Liver (tissue), 9 donors: ENCODE results near the gene ALKBH1. TPM values are rescaled to one million over a fixed set of nuclear protein-coding genes. Genes with fewer than 3 reads are reported as not detected.

Experiments used
- DNase-seq: peaks from one replicate; pipeline ENCODE4 v3.0.0-alpha.2; 2017; ENCODE audit warnings: low spot score
- H3K27ac ChIP-seq, 2 donors: one replicate each; pipeline ENCODE4 v1.7.0; 2013; ENCODE audit warnings: inconsistent platforms in 2 of 2, low read length in 2 of 2, control low read depth in 1 of 2, low read depth in 1 of 2, mild to moderate bottlenecking in 1 of 2
- H3K27me3 ChIP-seq, 4 donors: one replicate each; pipeline versions ENCODE4 v1.6.1 to v1.7.0; 2013; ENCODE audit warnings: low read length in 3 of 4, inconsistent platforms in 1 of 4, mild to moderate bottlenecking in 1 of 4, moderate library complexity in 1 of 4; ENCODE audit not compliant: control insufficient read depth in 4 of 4, insufficient read depth in 4 of 4
- H3K36me3 ChIP-seq, 4 donors: one replicate each; pipeline versions ENCODE4 v1.6.1 to v1.7.0; 2013; ENCODE audit warnings: low read length in 3 of 4, mild to moderate bottlenecking in 3 of 4, low read depth in 1 of 4, moderate library complexity in 1 of 4; ENCODE audit not compliant: control insufficient read depth in 4 of 4, insufficient read depth in 3 of 4
- H3K4me1 ChIP-seq, 4 donors: one replicate each; pipeline versions ENCODE4 v1.6.1 to v1.7.0; 2013; ENCODE audit warnings: low read length in 3 of 4, mild to moderate bottlenecking in 3 of 4, moderate library complexity in 1 of 4; ENCODE audit not compliant: control insufficient read depth in 4 of 4, insufficient read depth in 4 of 4
- H3K4me3 ChIP-seq, 3 donors: one replicate each; pipeline versions ENCODE4 v1.6.1 to v1.7.0; 2013; ENCODE audit warnings: low read length in 3 of 3, control low read depth in 1 of 3, low read depth in 1 of 3, mild to moderate bottlenecking in 1 of 3
- H3K9ac ChIP-seq, 2 donors: one replicate each; pipeline ENCODE4 v1.7.0; 2013; ENCODE audit warnings: low read length in 2 of 2, mild to moderate bottlenecking in 2 of 2, moderate library complexity in 2 of 2, control low read depth in 1 of 2, low read depth in 1 of 2
- H3K9me3 ChIP-seq, 4 donors: one replicate each; pipeline versions ENCODE4 v1.6.1 to v1.7.0; 2013; ENCODE audit warnings: low read length in 3 of 4; ENCODE audit not compliant: control insufficient read depth in 4 of 4
- EGR1 ChIP-seq, 2 donors: IDR thresholded peaks; 2 replicates each; pipeline ENCODE4 v1.6.1; 2016 to 2018; ENCODE audit warnings: antibody characterized with exemption in 2 of 2, low read depth in 2 of 2
- FOXA1 ChIP-seq: IDR thresholded peaks from 2 replicates; pipeline ENCODE4 v1.6.1; 2016; ENCODE audit warnings: antibody characterized with exemption
- FOXA2 ChIP-seq: IDR thresholded peaks from 2 replicates; pipeline ENCODE4 v1.6.1; 2016; ENCODE audit warnings: antibody characterized with exemption
- GABPA ChIP-seq, 2 donors: IDR thresholded peaks in 1 of 2; conservative IDR thresholded peaks in 1 of 2; 2 replicates each; pipeline ENCODE4 v1.6.1; 2016; ENCODE audit warnings: antibody characterized with exemption in 2 of 2, mild to moderate bottlenecking in 1 of 2, moderate library complexity in 1 of 2
- HNF4A ChIP-seq, 2 donors: conservative IDR thresholded peaks; 2 replicates each; pipeline ENCODE4 v1.6.1; 2016; ENCODE audit warnings: antibody characterized with exemption in 2 of 2, mild to moderate bottlenecking in 2 of 2
- HNF4G ChIP-seq: IDR thresholded peaks from 2 replicates; pipeline ENCODE4 v1.6.1; 2016; ENCODE audit warnings: antibody characterized with exemption
- JUND ChIP-seq, 2 donors: IDR thresholded peaks; 2 replicates each; pipeline ENCODE4 v1.6.1; 2016; ENCODE audit warnings: antibody characterized with exemption in 2 of 2
- NR2F2 ChIP-seq: IDR thresholded peaks from 2 replicates; pipeline ENCODE4 v1.6.1; 2016; ENCODE audit warnings: antibody characterized with exemption
- RAD21 ChIP-seq, 2 donors: IDR thresholded peaks; 2 replicates each; pipeline ENCODE4 v1.6.1; 2016; ENCODE audit warnings: antibody characterized with exemption in 2 of 2, mild to moderate bottlenecking in 2 of 2
- RXRA ChIP-seq, 2 donors: IDR thresholded peaks; 2 replicates each; pipeline ENCODE4 v1.6.1; 2017 to 2018; ENCODE audit warnings: antibody characterized with exemption in 2 of 2, mild to moderate bottlenecking in 1 of 2
- SP1 ChIP-seq: IDR thresholded peaks from 2 replicates; pipeline ENCODE4 v1.6.1; 2018; ENCODE audit warnings: antibody characterized with exemption, mild to moderate bottlenecking
- TAF1 ChIP-seq: conservative IDR thresholded peaks from 2 replicates; pipeline ENCODE4 v1.6.1; 2016; ENCODE audit warnings: antibody characterized with exemption, mild to moderate bottlenecking
- YY1 ChIP-seq: IDR thresholded peaks from 2 replicates; pipeline ENCODE4 v1.6.1; 2016; ENCODE audit warnings: antibody characterized with exemption, mild to moderate bottlenecking
- WGBS: extraction: QIAGEN DNeasy Blood & Tissue Kit; methylation state at CpG from one replicate; pipeline ENCODE4 v1.1.7; 2013; 5-methylcytosine and 5-hydroxymethylcytosine counted together
- polyA plus RNA-seq, 2 donors: library from polyadenylated mRNA; stranded (reverse) in 1 of 2; unstranded in 1 of 2; fragments of 200-250 nt in 1 of 2; fragments of >200 nt in 1 of 2; fragmentation: Nextera tagmentation in 1 of 2; extraction: Ambion mirVana in 1 of 2; gene quantifications; one replicate each; pipeline versions ENCODE4 v1.2.1 to v1.2.3, GENCODE V29; 2013 to 2015
- total RNA-seq, 2 donors: library from RNA; depleted of rRNA; stranded (reverse); fragments of >200 nt; gene quantifications; one replicate each; pipeline ENCODE4 v1.2.3, GENCODE V29; 2014
- TF ChIP-seq, protein P1 (sequence below): IDR thresholded peaks from 2 replicates; pipeline ENCODE4 v1.6.1; 2016; ENCODE audit warnings: antibody characterized with exemption
- TF ChIP-seq, protein P2 (sequence below): IDR thresholded peaks from 2 replicates; pipeline ENCODE4 v1.6.1; 2016; ENCODE audit warnings: antibody characterized with exemption, mild to moderate bottlenecking
- TF ChIP-seq, protein P3 (sequence below): IDR thresholded peaks from 2 replicates; pipeline ENCODE4 v1.6.1; 2016; ENCODE audit warnings: antibody characterized with exemption
- TF ChIP-seq, protein P4 (sequence below): fragments of 150-350 bp; IDR thresholded peaks from 2 replicates; pipeline ENCODE4 v1.5.1; 2017; ENCODE audit warnings: improper control_type of control experiment, low read depth, low read length; ENCODE audit not compliant: missing input control
- TF ChIP-seq, protein P5 (sequence below): IDR thresholded peaks from 2 replicates; pipeline ENCODE4 v1.6.1; 2016; ENCODE audit warnings: antibody characterized with exemption
- donor health status: healthy.
- donor health status: healthy.
- donor health status: healthy.
- donor health status: healthy.
- donor health status: healthy.

Gene ALKBH1
- total and polyA plus RNA-seq, 4 donors: 4.2 to 6.1 (median 5.0) TPM

DNA sequence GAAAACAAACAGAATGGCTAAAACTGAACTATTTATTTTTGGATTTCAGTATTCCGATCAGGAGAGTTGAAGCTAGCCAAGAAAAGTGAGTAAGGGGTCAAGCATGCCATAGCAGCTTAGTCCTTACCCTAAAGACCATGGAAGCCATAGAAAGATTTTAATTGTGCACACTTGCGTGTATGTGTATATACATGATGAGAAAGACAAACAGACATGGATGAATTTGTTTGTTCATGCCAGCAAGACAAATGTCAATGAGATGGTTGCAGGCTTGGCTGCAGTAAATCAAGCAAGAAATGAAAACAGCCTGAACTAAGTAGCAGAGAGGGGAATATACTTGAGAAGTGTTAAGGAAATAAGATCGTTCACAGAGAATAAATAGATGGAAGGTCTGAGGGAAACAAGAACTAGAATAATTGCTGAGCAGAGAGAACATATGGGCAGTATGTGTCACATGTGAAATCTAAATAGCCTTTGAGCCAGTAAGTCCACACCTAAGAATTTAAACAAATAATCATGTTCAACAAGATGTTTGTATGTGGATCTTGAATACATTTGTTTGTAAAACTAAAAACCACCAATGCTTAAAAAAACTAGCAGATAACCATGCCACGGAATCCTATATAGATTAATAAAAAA lies 38.4 kb upstream of the ALKBH1 start:
- Histone ChIP-seq H3K9ac (no peak overlapping the region), H3K36me3 (peaks cover 5 to 40% (median 36%) of the 10 kb centered on the region in 4 donors), H3K27me3 (no peaks in the 10 kb centered on the region)

More for the DNA sequence above, 38.4 kb upstream of the ALKBH1 start:
- Histone ChIP-seq H3K4me3 (no peak overlapping the region), H3K27ac (no peak overlapping the region), H3K4me1 (no peaks in the 10 kb centered on the region), H3K9me3 (no peaks in the 10 kb centered on the region)
- 68% methylated on average over 4 of the region's 4 CpGs for WGBS
- no peak for TF ChIP-seq RAD21 (IDR thresholded peaks at IDR 0.05)
- no peak for TF ChIP-seq TAF1
- no peak for TF ChIP-seq FOXA2
- TF ChIP-seq YY1: no peak
- TF ChIP-seq, protein P1, sequence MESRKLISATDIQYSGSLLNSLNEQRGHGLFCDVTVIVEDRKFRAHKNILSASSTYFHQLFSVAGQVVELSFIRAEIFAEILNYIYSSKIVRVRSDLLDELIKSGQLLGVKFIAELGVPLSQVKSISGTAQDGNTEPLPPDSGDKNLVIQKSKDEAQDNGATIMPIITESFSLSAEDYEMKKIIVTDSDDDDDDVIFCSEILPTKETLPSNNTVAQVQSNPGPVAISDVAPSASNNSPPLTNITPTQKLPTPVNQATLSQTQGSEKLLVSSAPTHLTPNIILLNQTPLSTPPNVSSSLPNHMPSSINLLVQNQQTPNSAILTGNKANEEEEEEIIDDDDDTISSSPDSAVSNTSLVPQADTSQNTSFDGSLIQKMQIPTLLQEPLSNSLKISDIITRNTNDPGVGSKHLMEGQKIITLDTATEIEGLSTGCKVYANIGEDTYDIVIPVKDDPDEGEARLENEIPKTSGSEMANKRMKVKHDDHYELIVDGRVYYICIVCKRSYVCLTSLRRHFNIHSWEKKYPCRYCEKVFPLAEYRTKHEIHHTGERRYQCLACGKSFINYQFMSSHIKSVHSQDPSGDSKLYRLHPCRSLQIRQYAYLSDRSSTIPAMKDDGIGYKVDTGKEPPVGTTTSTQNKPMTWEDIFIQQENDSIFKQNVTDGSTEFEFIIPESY: no peak
- no peak for TF ChIP-seq SP1
- TF ChIP-seq, protein P2, sequence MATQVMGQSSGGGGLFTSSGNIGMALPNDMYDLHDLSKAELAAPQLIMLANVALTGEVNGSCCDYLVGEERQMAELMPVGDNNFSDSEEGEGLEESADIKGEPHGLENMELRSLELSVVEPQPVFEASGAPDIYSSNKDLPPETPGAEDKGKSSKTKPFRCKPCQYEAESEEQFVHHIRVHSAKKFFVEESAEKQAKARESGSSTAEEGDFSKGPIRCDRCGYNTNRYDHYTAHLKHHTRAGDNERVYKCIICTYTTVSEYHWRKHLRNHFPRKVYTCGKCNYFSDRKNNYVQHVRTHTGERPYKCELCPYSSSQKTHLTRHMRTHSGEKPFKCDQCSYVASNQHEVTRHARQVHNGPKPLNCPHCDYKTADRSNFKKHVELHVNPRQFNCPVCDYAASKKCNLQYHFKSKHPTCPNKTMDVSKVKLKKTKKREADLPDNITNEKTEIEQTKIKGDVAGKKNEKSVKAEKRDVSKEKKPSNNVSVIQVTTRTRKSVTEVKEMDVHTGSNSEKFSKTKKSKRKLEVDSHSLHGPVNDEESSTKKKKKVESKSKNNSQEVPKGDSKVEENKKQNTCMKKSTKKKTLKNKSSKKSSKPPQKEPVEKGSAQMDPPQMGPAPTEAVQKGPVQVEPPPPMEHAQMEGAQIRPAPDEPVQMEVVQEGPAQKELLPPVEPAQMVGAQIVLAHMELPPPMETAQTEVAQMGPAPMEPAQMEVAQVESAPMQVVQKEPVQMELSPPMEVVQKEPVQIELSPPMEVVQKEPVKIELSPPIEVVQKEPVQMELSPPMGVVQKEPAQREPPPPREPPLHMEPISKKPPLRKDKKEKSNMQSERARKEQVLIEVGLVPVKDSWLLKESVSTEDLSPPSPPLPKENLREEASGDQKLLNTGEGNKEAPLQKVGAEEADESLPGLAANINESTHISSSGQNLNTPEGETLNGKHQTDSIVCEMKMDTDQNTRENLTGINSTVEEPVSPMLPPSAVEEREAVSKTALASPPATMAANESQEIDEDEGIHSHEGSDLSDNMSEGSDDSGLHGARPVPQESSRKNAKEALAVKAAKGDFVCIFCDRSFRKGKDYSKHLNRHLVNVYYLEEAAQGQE: no peak
- TF ChIP-seq, protein P3, sequence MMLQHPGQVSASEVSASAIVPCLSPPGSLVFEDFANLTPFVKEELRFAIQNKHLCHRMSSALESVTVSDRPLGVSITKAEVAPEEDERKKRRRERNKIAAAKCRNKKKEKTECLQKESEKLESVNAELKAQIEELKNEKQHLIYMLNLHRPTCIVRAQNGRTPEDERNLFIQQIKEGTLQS: no peak
- TF ChIP-seq NR2F2: no peak
- TF ChIP-seq RXRA (IDR thresholded peaks at IDR 0.05): no peak
- TF ChIP-seq HNF4G: no peak
- TF ChIP-seq, protein P4, sequence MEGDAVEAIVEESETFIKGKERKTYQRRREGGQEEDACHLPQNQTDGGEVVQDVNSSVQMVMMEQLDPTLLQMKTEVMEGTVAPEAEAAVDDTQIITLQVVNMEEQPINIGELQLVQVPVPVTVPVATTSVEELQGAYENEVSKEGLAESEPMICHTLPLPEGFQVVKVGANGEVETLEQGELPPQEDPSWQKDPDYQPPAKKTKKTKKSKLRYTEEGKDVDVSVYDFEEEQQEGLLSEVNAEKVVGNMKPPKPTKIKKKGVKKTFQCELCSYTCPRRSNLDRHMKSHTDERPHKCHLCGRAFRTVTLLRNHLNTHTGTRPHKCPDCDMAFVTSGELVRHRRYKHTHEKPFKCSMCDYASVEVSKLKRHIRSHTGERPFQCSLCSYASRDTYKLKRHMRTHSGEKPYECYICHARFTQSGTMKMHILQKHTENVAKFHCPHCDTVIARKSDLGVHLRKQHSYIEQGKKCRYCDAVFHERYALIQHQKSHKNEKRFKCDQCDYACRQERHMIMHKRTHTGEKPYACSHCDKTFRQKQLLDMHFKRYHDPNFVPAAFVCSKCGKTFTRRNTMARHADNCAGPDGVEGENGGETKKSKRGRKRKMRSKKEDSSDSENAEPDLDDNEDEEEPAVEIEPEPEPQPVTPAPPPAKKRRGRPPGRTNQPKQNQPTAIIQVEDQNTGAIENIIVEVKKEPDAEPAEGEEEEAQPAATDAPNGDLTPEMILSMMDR: no peak
- no peak for TF ChIP-seq GABPA (IDR thresholded peaks at IDR 0.05 in 1 of 2, conservative IDR thresholded peaks at IDR 0.05 in 1 of 2)
- no peak for TF ChIP-seq FOXA1
- TF ChIP-seq JUND (IDR thresholded peaks at IDR 0.05): no peak
- TF ChIP-seq, protein P5, sequence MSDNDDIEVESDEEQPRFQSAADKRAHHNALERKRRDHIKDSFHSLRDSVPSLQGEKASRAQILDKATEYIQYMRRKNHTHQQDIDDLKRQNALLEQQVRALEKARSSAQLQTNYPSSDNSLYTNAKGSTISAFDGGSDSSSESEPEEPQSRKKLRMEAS: no peak
- TF ChIP-seq EGR1 (IDR thresholded peaks at IDR 0.05; ENCODE audit: low read depth in 2 of 2): no peak
- no peak for TF ChIP-seq HNF4A (conservative IDR thresholded peaks at IDR 0.05)
- DNase-seq: no peak
